Fibroblast of the aortic adventitia (primary cell): ENCODE data around the gene BIK. TPM values are rescaled to one million over a fixed set of nuclear protein-coding genes. Genes with fewer than 3 reads are reported as not detected.

Source experiments
- DNase-seq: peaks from one replicate; pipeline ENCODE4 v3.0.0-alpha.2; 2010; ENCODE audit warnings: low read depth
- H3K4me3 ChIP-seq: 2 replicates; pipeline ENCODE4 v1.5.1; 2011; ENCODE audit warnings: low read depth, mild to moderate bottlenecking, control low read depth, low read length, moderate library complexity
- CTCF ChIP-seq: IDR thresholded peaks from 2 replicates; pipeline ENCODE4 v1.5.1; 2011; ENCODE audit warnings: mild to moderate bottlenecking, low read length, control low read depth, inconsistent platforms; ENCODE audit not compliant: insufficient read depth
- total RNA-seq: library from RNA; depleted of rRNA; stranded (reverse); fragments of >200 nt; gene quantifications from 2 replicates; pipeline ENCODE4 v1.2.3, GENCODE V29; 2012; ENCODE audit warnings: low replicate concordance

BIK gene
- total RNA-seq, 1 donor, result not detected

- DNase-seq, result no peak
- no peak overlapping the region for H3K4me3 ChIP-seq
- no peak for TF ChIP-seq CTCF
Observed at GRCh38 chr22:43092085-43092484, 18.5 kb upstream of the BIK start.

- no peak for DNase-seq
- no peak overlapping the region for H3K4me3 ChIP-seq
- no peak for TF ChIP-seq CTCF
Observed at GRCh38 chr22:43094085-43094484, 16.5 kb upstream of the BIK start.

- no peak for DNase-seq
- H3K4me3 ChIP-seq, result no peak overlapping the region
- TF ChIP-seq CTCF, result no peak
Observed at GRCh38 chr22:43094551-43094950, 16.0 kb upstream of the BIK start.

- no peak overlapping the region for H3K4me3 ChIP-seq
- no peak for TF ChIP-seq CTCF
- no peak for DNase-seq
Observed at GRCh38 chr22:43096420-43096819, 14.1 kb upstream of the BIK start.

GRCh38 chr22:43098356-43098755, 12.2 kb upstream of the BIK start:
- no peak overlapping the region for H3K4me3 ChIP-seq
- TF ChIP-seq CTCF, result no peak
- no peak for DNase-seq

- no peak for DNase-seq
- no peak overlapping the region for H3K4me3 ChIP-seq
- no peak for TF ChIP-seq CTCF
Observed at GRCh38 chr22:43099095-43099494, 11.5 kb upstream of the BIK start.

- DNase-seq, result no peak
- H3K4me3 ChIP-seq, result no peak overlapping the region
- TF ChIP-seq CTCF, result no peak
Observed at GRCh38 chr22:43100225-43100624, 10.3 kb upstream of the BIK start.
